HepG2 (cell line): ENCODE measurements around the gene MRFAP1. TPM values are rescaled to one million over a fixed set of nuclear protein-coding genes. Genes with fewer than 3 reads are reported as not detected.

ENCODE experiments used
- AGO2 ChIP-seq: fragments of 200-400 bp; formaldehyde crosslinking; optimal IDR thresholded peaks from 2 replicates; pipeline ENCODE3; 2017; ENCODE audit warnings: mild to moderate bottlenecking, low read depth, low read length, moderate library complexity
- ARNT2 ChIP-seq: sonication (generic); formaldehyde crosslinking; IDR thresholded peaks from 2 replicates; pipeline ENCODE4 v1.8.0; 2022; ENCODE audit warnings: mild to moderate bottlenecking, low read depth, missing genetic modification reagents, moderate library complexity
- ATF7-NPFF ChIP-seq: sonication (generic); formaldehyde crosslinking; IDR thresholded peaks from 2 replicates; pipeline ENCODE4 v1.8.1; 2023; ENCODE audit warnings: mild to moderate bottlenecking, low read depth, missing genetic modification reagents, moderate library complexity
- BORCS8-MEF2B ChIP-seq: sonication (generic); formaldehyde crosslinking; IDR thresholded peaks from 2 replicates; pipeline ENCODE4 v1.8.0; 2022; ENCODE audit warnings: mild to moderate bottlenecking, missing genetic modification reagents
- CEBPB ChIP-seq: IDR thresholded peaks from 2 replicates; pipeline ENCODE4 v1.6.1; 2011; ENCODE audit warnings: low read depth, low read length, improper control_type of control experiment, borderline replicate concordance
- ETV6 ChIP-seq: sonication (generic); formaldehyde crosslinking; conservative IDR thresholded peaks from 2 replicates; pipeline ENCODE4 v1.4.0; 2020; ENCODE audit warnings: missing genetic modification reagents
- FOXM1 ChIP-seq: sonication (generic); formaldehyde crosslinking; IDR thresholded peaks from 2 replicates; pipeline ENCODE4 v1.5.0; 2020; ENCODE audit warnings: missing genetic modification reagents
- HNF4A ChIP-seq: sonication (generic); formaldehyde crosslinking; IDR thresholded peaks from 2 replicates; pipeline ENCODE4 v1.4.0; 2020; ENCODE audit warnings: missing genetic modification reagents
- JARID2 ChIP-seq: sonication (generic); formaldehyde crosslinking; IDR thresholded peaks from 2 replicates; pipeline ENCODE4 v1.8.1; 2023; ENCODE audit warnings: missing genetic modification reagents, inconsistent platforms; ENCODE audit not compliant: insufficient replicate concordance
- KDM4B ChIP-seq: sonication (generic); formaldehyde crosslinking; IDR thresholded peaks from 2 replicates; pipeline ENCODE4 v1.4.0; 2020; ENCODE audit warnings: missing genetic modification reagents
- LCORL ChIP-seq, 2 experiments: fragments of 450-650 bp in 1 of 2; sonication (generic) in 1 of 2; formaldehyde crosslinking in 1 of 2; IDR thresholded peaks; 2 replicates each; pipeline versions ENCODE4 v1.5.0 to v1.6.1; 2017 to 2020; ENCODE audit warnings: antibody characterized with exemption in 1 of 2, missing genetic modification reagents in 1 of 2
- NR2F1 ChIP-seq, 2 experiments: fragments of 450-650 bp in 1 of 2; formaldehyde crosslinking in 1 of 2; IDR thresholded peaks; 2 replicates each; pipeline versions ENCODE4 v1.5.0 to v1.6.1; 2016 to 2020; ENCODE audit warnings: mild to moderate bottlenecking in 1 of 2, missing compliant biosample characterization in 1 of 2, missing genetic modification reagents in 1 of 2, moderate library complexity in 1 of 2
- PHF8 ChIP-seq: sonication (generic); formaldehyde crosslinking; IDR thresholded peaks from 2 replicates; pipeline ENCODE4 v1.5.0; 2020; ENCODE audit warnings: missing genetic modification reagents
- RAD21 ChIP-seq: fragments of 450-650 bp; formaldehyde crosslinking; IDR thresholded peaks from 2 replicates; pipeline ENCODE4 v1.5.0; 2020; ENCODE audit warnings: mild to moderate bottlenecking
- RFX1 ChIP-seq: fragments of 450-650 bp; IDR thresholded peaks from 2 replicates; pipeline ENCODE4 v1.6.1; 2017
- RFXANK ChIP-seq: IDR thresholded peaks from 2 replicates; pipeline ENCODE4 v1.6.1; 2016
- SALL2 ChIP-seq: sonication (generic); formaldehyde crosslinking; IDR thresholded peaks from 2 replicates; pipeline ENCODE4 v1.8.1; 2023; ENCODE audit warnings: mild to moderate bottlenecking, missing genetic modification reagents, inconsistent platforms
- SMAD1 ChIP-seq: sonication (generic); formaldehyde crosslinking; IDR thresholded peaks from 2 replicates; pipeline ENCODE4 v1.4.0; 2020; ENCODE audit warnings: missing genetic modification reagents, low read depth, mild to moderate bottlenecking, borderline replicate concordance
- ZNF30 ChIP-seq: sonication (generic); formaldehyde crosslinking; IDR thresholded peaks from 2 replicates; pipeline ENCODE4 v1.5.0; 2020; ENCODE audit warnings: mild to moderate bottlenecking, missing genetic modification reagents
- ZNF383 ChIP-seq: sonication (generic); formaldehyde crosslinking; IDR thresholded peaks from 2 replicates; pipeline ENCODE4 v1.4.0; 2020; ENCODE audit warnings: missing genetic modification reagents, mild to moderate bottlenecking, borderline replicate concordance
- ZNF501 ChIP-seq: sonication (generic); formaldehyde crosslinking; IDR thresholded peaks from 2 replicates; pipeline ENCODE4 v1.5.1; 2020; ENCODE audit warnings: mild to moderate bottlenecking, moderate library complexity, missing genetic modification reagents
- ZNF510 ChIP-seq: sonication (generic); formaldehyde crosslinking; IDR thresholded peaks from 2 replicates; pipeline ENCODE4 v1.4.0; 2020; ENCODE audit warnings: low read depth, mild to moderate bottlenecking, missing genetic modification reagents
- ZNF550 ChIP-seq: sonication (generic); formaldehyde crosslinking; IDR thresholded peaks from 2 replicates; pipeline ENCODE4 v1.4.0; 2020; ENCODE audit warnings: mild to moderate bottlenecking, missing genetic modification reagents, borderline replicate concordance
- ZNF616 ChIP-seq: sonication (generic); formaldehyde crosslinking; IDR thresholded peaks from 2 replicates; pipeline ENCODE4 v1.5.0; 2020; ENCODE audit warnings: low read depth, mild to moderate bottlenecking, missing genetic modification reagents
- ZNF841 ChIP-seq: sonication (generic); formaldehyde crosslinking; IDR thresholded peaks from 2 replicates; pipeline ENCODE4 v1.8.1; 2023; ENCODE audit warnings: missing genetic modification reagents, borderline replicate concordance
- polyA plus RNA-seq, 8 experiments: library from polyadenylated mRNA; depleted of rRNA in 3 of 8; stranded (reverse) in 7 of 8; unstranded in 1 of 8; fragments of >200 nt; fragmentation: Illumina TruSeq in 4 of 8; extraction: Trizol in 4 of 8; gene quantifications; 2 replicates each; pipeline versions ENCODE4 v1.2.1 to v1.2.3, GENCODE V29; 2011 to 2016; ENCODE audit warnings: low read depth in 4 of 8, missing spikeins in 1 of 8, mixed read lengths in 1 of 8; ENCODE audit not compliant: insufficient read depth in 1 of 8
- total RNA-seq, 5 experiments: library from RNA; depleted of rRNA; stranded (reverse); fragments of >200 nt; fragmentation: Illumina TruSeq; extraction: Trizol; gene quantifications; 2 replicates each; pipeline ENCODE4 v1.2.3, GENCODE V29; 2016; ENCODE audit warnings: low read depth in 1 of 5
- TF ChIP-seq, protein P1 (sequence below): sonication (generic); formaldehyde crosslinking; IDR thresholded peaks from 2 replicates; pipeline ENCODE4 v1.5.0; 2020; ENCODE audit warnings: missing genetic modification reagents, mild to moderate bottlenecking, borderline replicate concordance
- TF ChIP-seq, protein P2 (sequence below): sonication (generic); formaldehyde crosslinking; IDR thresholded peaks from 2 replicates; pipeline ENCODE4; 2020; ENCODE audit warnings: missing genetic modification reagents, mild to moderate bottlenecking, borderline replicate concordance
- TF ChIP-seq, protein P3 (sequence below): IDR thresholded peaks from 2 replicates; pipeline ENCODE4 v1.6.1; 2012; ENCODE audit warnings: inconsistent platforms

The MRFAP1 gene
- total and polyA plus RNA-seq, 2 of the 13 experiments (the other 11 are each of a cell fraction or from before 2014, with no cell fraction given), result 112 to 158 TPM

DNA sequence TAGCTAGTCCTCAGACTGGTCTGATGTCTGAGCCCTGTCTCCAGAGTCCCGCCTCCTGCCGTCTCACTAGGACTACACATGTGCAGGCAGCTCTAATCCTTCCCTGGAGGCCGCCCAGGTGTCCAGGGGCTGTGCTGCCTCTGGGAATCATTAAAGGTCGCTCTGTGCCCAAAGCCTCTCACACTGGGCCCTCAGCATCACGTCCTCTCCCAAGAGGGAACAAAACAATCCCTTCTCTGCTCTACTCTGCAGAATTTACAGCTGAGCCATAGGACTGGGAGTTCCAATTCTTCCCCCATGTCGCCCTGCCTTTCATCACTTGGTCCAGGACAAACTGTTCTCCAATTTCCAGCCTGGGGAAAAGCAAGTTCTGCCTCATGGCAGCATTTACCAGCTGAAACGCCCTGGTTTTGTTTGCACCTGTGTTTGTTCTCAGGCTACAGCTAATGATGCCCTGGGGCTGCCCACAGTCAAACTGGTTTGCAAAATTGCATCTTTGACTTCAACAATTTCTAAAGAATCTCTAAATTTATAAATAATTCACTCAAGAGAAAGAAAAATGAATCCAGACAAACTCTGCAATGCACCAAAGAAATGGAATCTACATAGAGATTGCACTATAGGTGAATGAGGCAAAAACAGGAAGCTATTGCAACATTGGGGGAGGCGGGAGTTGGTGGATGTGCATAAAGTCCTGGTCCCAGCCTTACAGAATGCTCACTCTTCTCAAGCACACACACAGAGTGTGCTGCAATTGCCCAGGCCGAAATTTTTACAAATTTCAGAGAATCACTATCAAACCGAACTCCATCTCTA lies 7.2 kb upstream of the MRFAP1 start (continued):
- TF ChIP-seq ARNT2 (CRISPR knock-in tag) (0 out of 2 replicates have a peak, but pooled peaks have one; percentile 54), RAD21 (CRISPR knock-in tag) (no peak), NR2F1 (CRISPR knock-in tag; IDR thresholded peaks at IDR 0.05) (no peak), RFXANK (no peak), ATF7-NPFF (CRISPR knock-in tag) (no peak), JARID2 (CRISPR knock-in tag) (no peak), ZNF501 (CRISPR knock-in tag) (peak; percentile 48; the same call in 1 of the 2 replicates), AGO2 (no peak), KDM4B (no peak), PHF8 (CRISPR knock-in tag) (0 out of 2 replicates have a peak, but pooled peaks have one; percentile 22), CEBPB (peak; percentile 99), ETV6 (0 out of 2 replicates have a peak, but pooled peaks have one; percentile 48), LCORL (IDR thresholded peaks at IDR 0.05) (no peak), LCORL (CRISPR knock-in tag; IDR thresholded peaks at IDR 0.05) (no peak; the same call in 1 of the 2 replicates), RFX1 (no peak), ZNF510 (CRISPR knock-in tag) (no peak), ZNF616 (CRISPR knock-in tag) (no peak), SMAD1 (no peak), ZNF30 (no peak), ZNF841 (CRISPR knock-in tag) (no peak), SALL2 (no peak), HNF4A (CRISPR knock-in tag) (peak; percentile 57), ZNF550 (CRISPR knock-in tag) (no peak), ZNF383 (CRISPR knock-in tag) (no peak), BORCS8-MEF2B (CRISPR knock-in tag) (no peak), FOXM1 (CRISPR knock-in tag) (no peak)
- TF ChIP-seq, protein P1, sequence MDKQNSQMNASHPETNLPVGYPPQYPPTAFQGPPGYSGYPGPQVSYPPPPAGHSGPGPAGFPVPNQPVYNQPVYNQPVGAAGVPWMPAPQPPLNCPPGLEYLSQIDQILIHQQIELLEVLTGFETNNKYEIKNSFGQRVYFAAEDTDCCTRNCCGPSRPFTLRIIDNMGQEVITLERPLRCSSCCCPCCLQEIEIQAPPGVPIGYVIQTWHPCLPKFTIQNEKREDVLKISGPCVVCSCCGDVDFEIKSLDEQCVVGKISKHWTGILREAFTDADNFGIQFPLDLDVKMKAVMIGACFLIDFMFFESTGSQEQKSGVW (CRISPR knock-in tag), result no peak
- TF ChIP-seq, protein P2, sequence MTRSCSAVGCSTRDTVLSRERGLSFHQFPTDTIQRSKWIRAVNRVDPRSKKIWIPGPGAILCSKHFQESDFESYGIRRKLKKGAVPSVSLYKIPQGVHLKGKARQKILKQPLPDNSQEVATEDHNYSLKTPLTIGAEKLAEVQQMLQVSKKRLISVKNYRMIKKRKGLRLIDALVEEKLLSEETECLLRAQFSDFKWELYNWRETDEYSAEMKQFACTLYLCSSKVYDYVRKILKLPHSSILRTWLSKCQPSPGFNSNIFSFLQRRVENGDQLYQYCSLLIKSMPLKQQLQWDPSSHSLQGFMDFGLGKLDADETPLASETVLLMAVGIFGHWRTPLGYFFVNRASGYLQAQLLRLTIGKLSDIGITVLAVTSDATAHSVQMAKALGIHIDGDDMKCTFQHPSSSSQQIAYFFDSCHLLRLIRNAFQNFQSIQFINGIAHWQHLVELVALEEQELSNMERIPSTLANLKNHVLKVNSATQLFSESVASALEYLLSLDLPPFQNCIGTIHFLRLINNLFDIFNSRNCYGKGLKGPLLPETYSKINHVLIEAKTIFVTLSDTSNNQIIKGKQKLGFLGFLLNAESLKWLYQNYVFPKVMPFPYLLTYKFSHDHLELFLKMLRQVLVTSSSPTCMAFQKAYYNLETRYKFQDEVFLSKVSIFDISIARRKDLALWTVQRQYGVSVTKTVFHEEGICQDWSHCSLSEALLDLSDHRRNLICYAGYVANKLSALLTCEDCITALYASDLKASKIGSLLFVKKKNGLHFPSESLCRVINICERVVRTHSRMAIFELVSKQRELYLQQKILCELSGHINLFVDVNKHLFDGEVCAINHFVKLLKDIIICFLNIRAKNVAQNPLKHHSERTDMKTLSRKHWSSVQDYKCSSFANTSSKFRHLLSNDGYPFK (CRISPR knock-in tag), result 0 out of 2 replicates have a peak, but pooled peaks have one; percentile 18
- TF ChIP-seq, protein P3, sequence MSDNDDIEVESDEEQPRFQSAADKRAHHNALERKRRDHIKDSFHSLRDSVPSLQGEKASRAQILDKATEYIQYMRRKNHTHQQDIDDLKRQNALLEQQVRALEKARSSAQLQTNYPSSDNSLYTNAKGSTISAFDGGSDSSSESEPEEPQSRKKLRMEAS, result peak; percentile 29; the same call in 1 of the 2 replicates
